ENCODE measurements around the gene PCLAF.
"Not testable (repeated sequence)": the region's sequence is repeated elsewhere in the genome, so short reads cannot be mapped to it uniquely, and the experiment has no call there.

PCLAF gene, protein sequence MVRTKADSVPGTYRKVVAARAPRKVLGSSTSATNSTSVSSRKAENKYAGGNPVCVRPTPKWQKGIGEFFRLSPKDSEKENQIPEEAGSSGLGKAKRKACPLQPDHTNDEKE

DNA sequence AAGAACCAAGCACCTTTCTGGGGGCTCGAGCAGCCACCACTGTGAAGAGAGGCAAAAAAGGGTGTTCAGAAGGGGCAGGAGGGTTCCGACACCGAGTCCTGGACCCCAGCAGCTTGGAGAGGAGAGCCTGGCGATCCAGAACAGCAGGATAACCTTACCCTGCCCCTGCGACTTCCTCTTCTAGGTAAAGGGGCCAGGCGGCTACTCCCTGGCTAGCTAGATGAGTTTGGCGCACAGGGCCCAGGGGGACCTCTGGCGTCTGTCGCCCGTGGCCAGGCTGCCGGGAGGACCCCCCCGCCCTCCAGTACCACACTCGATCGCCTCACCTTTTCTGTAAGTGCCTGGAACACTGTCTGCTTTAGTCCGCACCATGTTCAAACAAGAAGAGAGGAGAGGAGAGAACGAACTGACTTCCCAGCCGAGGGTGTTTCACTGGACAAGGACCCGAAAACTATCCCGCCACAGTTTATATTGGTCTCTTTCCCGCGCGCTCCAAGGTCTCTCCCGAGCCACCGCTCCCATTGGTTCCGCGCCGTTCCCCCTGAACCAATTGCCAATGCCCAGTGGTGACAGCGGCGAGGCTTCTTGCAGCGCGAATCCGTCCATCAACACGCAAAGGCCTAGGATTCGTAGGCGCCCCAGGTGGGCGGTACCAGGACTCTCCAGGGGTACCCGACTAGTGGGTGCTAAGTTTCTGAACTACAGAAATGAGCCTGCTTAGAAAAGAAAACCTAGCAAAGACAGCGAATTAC lies at the start of gene PCLAF:
TSS of gene PCLAF (minus strand) at position 442 of the 752 bp plus-strand sequence. CDS start at position 372, 70 bp downstream.
- DNase-seq: peak; percentile 98 to 99

DNA sequence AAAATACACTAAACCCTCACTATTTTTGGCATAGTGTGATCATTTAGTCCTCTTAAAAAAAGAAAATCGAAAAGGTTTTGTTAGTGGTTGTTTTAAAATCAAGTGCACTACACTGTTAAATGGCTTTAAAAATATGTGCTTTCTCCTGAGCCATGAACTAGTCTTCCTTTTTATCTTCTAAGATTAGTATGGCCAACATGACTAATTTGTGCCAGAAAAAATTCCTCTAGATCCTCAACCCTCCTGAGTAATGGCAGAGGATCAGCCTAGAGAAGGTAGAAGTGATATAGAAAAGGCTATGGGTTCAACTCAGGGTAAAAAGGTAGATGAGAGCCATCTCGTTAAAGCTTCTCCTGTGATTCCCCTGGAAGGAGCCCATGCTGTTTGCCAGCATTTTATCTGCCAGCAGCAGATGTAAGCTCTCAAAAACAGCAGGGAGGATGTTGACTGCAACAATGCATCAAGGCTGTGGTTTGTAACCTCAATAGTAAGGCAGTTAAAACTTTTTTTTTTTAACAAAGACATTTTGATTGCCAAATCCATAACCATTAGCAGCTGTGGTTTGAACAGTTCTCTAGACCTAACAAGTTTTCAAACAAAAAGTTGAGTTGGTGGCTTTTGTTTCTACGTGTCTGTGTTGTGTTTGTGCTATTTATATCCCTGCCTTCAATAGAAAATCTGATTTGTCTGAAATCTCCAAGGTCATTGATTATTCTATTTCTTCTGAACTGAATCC lies 48.9 kb upstream of the PCLAF start:
- peak; percentile 21 to 35 for DNase-seq

DNA sequence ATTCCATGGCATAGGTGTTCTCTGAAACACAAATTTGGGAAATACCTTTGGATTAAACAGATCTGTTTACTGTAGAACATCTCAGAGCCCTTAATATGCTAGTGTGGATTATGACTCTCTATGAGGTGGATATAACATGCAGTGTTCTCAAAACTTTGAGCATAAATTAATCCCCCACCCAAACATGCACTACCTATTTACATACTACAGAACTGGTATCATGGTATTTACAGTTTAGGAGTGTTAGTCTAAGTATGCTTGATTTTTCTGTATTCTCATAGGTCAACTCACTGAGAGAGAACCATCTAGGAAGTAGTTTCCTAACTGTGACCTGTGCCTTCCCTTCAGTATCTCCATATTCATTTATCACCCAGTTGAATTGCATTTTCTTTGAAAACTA lies 48.2 kb upstream of the PCLAF start:
- DNase-seq: no peak

DNA sequence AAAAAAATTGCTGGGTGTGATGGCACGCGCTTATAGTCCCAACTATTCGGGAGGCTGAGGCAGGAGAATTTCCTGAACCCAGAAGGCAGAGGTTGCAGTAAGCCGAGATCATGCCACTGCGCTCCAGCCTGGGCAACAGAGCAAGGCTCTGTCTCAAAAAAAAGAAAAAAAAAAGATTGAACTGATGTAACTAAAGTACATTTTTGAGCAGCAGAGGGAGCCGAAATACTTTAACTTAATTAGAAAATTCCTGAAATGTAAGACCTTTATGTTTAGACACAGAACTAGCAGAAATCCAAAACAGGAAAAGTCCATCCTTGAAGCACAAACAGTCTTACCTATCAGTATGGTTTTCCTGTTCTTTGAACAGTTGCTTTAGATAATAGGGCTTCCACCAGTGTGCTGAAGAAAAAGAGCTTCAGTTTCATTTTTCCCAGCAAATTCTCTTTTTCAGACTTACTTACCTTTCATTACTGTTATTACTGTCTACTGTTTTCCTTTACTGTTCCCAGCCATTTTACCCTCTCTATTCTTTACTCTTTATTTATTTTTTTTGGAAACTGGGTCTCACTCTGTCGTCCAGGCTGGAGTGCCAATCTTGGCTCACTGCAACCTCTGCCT lies 45.7 kb upstream of the PCLAF start:
- DNase-seq: peak in 1 of 2 experiments; percentile 39

DNA sequence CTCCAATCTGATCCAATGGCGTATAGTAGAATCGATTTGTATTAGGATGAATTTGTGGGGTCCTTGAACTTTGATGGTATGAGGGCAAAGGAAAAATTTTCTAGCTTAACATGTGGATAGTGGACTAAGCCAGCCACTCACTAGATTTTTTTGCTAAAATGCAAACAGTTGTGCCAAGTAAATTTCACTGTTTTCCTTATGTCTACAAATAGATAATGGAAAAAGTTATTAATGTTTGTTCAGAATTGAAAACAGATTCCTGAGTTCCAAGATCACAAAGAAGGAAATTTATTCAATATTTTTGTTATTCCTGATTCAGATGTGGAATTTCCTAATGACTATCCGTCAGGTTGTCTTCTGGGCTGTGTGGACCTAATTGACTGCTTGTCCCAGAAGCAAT lies 44.0 kb upstream of the PCLAF start:
- no peak for DNase-seq

DNA sequence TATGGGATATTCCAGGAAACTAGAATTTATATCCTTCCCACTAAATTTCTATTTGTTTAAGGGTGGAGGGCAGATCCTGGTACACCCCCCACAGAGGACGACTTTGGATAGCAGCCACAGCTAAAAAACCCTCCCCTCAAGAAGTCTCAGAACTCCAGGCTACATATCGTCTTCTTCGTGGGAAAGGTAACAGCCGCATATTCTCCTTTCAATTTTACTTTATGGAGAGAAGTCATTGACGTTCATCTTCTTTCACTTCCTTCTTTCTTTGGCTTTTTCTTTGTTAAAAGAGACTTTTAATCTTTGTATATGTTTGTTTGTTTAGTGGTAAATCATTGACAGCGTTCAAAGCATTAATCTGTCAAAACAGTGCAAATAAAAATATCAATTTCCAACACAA lies 42.7 kb upstream of the PCLAF start:
- no peak for DNase-seq

DNA sequence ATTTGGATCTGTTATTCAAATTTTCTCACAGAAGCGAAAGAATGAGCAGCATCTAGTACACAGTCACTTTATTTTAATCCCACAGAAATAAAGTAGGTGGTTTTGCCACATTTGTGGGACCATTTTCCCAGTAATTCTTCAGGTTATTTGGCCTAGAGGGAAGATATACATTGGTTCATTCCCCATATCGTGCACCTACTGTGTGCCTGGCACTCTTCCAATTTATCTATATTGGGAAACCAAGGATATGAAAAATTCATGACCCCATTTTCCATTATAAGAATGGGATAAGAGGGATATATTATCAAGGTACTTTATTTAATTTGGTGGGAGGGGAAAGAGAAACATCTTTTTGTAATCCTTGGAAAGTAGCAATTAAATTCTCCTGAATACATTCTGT lies 41.5 kb upstream of the PCLAF start:
- no peak for DNase-seq

DNA sequence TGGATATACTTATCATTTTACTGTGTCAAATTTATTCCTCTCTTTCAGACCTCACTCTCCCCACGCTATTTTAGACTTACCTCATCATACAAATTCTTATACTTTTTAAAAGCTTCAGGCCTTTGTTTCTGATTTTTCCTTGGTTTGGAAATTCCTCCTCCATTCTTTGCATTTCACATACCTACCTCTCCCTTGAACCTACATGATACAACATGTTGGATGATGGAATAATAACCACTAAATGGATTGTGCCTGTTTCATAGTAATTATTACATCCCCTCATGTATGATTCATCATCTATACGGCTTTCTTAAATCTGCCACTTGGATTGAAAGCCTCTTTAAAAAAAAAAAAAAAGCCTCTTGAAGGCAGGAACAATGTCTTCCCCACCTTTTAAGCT lies 31.0 kb upstream of the PCLAF start:
- DNase-seq: no peak

DNA sequence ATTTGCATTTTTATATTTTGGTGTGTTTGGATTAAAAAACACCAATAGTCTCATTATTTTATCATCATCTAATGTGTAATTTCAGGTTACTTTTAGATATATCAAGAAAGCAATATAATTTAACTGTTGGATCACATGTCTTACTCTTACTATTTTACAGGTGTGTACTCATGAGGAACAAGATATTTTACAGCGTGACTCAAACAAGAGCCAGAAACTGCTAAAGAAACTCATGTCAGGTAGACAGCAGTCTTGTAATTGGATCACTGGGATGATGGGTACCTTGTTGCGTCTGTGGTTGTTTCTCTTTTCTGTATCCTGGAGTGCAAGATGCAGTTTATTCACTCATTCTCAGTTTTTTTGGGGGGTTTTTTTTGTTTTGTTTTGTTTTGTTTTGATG lies 19.3 kb upstream of the PCLAF start:
- no peak for DNase-seq

DNA sequence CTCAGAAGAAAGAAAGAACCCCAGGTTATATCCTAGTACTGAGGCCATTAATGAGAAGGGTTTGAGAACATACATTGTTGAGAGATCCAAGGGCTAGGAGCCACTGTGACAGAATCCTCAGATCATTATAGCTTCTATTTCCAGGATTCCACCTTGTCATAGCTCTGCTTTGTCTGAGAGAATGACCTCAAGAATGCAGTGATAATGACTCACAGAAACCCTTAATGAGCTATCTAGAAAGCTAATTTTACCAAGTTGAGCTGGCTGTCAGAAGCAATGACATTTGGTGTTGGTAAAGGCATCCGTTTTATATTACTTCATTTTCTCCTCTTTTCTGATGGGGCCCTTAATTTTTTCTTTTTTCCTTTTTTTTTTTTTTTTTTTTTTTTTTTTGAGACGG lies 17.3 kb upstream of the PCLAF start:
- no peak for DNase-seq

DNA sequence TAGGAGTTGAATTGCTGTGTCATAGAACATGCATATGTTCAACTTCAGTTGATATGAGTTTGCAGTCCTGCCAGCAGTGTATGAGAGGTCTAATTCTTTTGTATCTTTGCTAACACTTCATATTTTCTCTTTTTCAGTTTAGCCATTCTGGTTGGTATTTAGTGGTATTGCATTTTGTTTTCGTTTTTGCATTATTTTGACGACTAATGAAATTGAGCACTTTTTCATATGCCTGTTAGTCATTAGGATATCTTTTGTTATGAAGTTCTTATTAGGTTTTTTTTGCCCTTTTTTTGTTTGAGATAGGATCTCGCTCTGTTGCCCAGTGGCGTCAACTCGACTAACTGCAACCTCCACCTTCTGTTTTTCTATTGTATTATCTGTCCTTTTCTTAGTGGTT lies 15.5 kb upstream of the PCLAF start:
- no peak for DNase-seq

DNA sequence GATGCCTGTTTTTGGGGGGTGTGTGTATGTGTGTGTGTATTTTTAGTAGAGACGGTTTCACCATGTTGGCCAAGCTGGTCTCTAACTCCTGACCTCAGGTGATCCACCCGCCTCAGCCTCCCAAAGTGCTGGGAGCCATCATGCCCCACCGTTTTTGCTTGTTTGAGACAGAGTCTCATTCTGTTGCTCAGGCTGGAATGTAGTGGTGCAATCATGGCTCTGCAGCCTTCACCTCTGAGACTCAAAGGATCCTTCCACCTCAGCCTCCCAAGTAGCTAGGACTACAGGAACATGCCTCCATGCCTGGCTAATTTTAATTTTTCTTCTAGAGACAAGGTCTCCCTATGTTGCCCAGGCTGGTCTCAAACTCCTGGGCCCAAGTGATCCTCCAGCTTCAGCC lies 11.2 kb upstream of the PCLAF start:
- DNase-seq: not testable (repeated sequence)

DNA sequence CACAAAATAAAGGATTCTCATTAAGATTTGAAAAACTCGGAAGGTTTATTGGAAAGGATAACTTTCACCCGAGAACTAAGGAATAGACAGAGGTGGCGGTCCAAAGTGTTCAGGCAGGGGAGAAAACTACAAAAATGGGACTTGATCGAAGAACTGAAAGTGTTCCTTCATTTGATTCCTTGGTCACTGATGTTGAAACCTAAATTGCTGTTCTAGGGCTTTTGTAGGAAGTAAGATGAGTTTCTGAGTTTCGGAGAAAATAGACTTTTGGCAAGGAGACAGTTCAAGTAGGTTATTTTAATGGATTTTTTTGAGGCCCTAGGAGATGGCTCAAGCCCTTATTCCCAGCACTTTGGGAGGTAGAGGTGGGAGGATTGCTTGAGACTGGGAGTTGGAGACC lies 7.8 kb upstream of the PCLAF start:
- DNase-seq: no peak

DNA sequence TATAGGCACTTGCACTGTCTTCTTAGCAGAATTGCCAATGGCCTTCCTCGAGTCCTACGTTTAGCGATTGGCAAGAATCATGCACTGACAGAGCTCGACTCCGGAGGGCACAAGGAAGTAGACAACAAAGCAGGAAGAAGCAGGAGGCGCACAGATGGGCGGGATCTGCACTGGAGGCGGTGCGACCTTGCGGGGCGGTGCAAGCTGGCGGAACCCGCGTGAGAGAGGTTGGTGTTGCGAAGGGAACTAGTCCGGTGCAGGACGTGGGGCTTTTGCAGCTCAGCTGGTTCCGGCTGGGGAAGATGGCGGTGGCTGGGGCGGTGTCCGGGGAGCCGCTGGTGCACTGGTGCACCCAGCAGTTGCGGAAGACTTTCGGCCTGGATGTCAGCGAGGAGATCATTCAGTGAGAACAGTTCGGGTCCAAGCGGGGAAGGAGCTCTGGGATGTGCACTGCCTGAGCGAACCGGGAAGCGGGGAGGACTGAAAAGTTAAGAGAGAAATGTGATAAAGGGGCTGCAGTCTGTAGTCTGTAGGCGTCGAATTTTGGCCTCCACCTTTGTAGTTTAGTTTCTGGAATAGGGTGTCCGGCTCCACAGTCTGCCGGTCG lies 6.4 kb upstream of the PCLAF start, which contains the start of gene TRIP4:
TSS of gene TRIP4 (plus strand) at position 275 of the 607 bp plus-strand sequence. CDS start at position 303, 28 bp downstream.
- peak; percentile 97 to 98 for DNase-seq

DNA sequence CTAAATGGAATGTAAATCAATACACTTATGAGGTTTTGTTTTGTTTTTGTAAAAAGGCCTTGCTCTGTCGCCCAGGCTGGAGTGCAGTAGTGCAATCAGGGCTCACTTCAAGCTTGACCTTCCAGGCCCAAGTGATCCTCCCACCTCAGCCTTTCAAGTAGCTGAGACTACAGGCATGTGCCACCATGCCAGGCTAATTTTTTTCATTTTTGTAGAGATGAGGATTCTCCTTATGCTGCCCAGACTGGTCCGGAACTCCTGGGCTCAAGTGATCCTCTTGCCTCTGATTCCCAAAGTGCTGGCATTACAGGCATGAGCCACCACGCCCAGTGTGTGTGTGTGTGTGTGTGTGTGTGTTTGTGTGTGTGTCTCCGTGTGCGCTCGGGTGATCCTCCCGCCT lies 5.0 kb upstream of the PCLAF start:
- no peak for DNase-seq

DNA sequence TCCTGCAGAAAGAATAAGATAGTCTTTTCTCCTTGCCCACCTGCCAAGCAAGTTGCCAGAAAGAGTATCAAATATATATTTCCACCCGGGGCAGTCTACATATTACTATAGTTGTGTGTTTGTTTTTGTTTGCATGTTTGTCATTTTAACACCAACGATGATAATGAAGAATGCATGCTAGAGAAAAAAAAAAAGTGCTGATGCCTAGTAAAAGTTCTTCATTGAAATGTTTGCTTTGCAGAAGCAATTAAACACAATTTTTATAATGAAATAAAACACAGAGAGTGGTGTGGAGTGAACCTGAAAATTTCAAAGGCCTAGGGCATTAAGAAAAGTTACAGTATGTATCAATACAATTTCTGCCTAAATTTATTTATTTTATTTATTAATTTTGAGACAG lies 2.5 kb upstream of the PCLAF start:
- no peak for DNase-seq

DNA sequence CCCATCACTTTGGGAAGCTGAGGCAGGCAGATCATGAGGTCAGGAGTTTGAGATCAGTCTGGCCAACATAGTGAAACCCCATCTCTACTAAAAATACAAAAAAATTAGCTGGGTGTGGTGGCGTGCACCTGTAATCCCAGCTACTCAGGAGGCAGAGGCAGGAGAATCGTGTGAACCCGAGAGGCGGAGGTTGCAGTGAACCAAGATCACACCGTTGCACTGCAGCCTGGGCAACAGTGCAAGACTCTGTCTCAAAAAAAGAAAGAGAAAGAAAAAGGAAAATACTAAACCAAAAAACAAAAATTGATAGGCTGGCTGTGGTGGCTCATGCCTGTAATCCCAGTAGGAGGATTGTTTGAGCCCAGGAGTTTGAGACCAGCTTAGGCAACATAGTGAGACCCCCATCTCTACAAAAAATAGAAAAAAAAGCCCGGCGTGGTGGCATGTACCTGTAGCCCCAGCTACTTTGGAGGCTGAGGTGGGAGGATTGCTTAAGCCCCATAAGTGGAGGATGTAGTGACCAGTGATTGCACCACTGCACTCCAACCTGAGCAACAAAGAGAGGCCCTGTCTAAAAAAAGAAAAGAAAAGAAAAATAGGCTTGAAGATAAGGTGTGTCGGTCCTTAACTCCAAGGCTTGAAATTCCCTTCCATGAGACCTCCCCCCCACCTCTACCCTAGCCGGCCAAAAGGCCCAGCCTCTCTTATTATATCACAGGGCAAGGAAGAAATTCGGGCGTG lies 941 bp downstream of the PCLAF start:
- not testable (repeated sequence) for DNase-seq

DNA sequence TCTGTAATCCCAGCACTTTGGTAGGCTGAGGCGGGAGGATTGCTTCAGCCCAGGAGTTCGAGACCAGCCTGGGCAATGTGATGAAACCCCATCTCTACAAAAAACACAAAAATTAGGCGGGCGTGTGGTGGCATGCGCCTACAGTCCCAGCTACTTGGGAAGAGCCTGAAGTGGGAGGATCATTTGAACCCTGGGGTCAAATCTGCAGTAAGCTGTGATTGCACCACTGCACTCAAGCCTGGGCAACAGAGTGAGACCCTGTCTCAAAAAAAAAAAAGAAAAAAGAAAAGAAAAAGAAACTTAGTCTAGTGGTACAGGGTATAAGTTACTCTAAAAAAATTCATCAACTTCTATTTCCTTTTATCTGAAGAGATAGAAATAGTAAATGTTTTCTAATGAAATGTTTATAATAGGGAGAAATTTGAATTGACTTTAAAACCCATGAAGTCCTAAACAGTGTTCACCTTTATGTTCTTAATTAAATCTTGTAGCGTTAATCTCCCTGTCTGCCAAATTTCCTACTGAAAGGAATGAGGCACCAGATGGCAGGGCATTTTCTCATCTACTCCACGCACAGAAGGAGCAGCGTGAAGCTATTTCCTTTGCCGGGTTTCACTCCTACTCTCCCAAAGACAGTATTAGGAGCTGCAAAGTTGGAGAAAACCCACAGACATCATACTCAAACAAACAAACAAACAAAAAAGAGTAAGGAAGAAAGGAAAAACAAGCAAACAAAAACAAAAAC lies 1.9 kb downstream of the PCLAF start:
- DNase-seq: peak; percentile 79 to 88

DNA sequence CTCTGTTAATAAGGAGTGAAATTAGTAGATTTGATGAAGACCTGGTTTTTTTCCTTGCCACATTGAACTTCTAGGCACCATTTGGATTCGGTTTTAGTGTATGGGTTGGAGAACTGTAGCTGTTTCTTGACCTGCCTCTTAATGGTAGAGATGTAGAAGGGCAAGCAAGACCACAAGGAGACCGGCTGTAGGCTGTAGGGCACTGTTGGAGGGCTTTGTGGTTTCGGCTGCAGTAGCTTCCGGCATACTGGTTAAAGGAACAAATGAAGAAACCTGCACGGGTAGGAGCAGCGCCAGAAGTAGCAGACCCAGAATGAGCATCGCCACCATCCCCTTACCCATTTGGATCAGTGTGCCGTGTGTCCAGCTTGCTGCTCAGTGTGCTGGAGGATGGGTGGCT lies 7.9 kb downstream of the PCLAF start:
- no peak for DNase-seq

DNA sequence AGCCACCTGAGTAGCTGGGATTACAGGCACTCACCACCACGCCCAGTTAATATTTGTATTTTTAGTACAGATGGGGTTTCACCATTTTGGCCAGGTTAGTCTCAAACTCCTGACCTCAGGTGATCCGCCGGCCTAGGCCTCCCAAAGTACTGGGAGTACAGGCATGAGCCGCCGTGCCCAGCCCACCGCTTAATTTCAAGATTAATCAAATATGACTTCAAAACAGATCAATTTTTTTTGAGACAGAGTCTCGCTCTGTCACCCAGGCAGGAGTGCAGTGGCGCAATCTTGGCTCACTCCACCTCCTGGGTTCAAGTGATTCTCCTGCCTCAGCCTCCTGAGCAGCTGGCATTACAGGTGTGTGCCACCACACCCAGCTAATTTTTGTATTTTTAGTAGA lies 9.9 kb downstream of the PCLAF start:
- not testable (repeated sequence) for DNase-seq

DNA sequence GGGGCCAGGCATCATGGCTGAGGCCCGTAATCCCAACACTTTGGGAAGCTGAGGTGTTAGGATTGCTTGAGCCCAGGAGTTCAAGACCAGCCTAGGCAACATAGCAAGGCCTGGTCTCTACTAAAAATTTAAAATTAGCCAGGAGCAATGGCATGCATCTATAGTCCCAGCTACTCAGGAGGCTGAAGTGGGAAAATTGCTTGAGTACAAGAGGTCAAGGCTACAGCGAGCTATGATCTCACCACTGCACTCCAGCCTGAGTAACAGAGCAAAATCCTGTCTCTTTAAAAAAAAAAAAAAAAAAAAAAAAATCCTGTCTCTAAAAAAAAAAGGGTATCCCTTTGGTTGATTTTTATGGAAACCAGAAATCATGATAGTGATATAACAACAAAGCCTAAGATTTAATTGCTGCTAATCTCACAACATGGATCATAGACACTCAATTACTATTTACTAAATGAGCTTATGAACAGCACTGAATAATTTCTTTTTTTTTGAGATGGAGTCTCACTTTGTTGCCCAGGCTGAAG lies 12.1 kb downstream of the PCLAF start:
- no peak for DNase-seq
